GM21367 (cell line): ENCODE data around the gene XXYLT1.
"Not testable (repeated sequence)": the region's sequence is repeated elsewhere in the genome, so short reads cannot be mapped to it uniquely, and the experiment has no call there.

Source experiments
- ATAC-seq: cut with Tn5 transposase; IDR thresholded peaks from one replicate; pipeline ENCODE4 v1.9.1; 2021; ENCODE audit not compliant: unreplicated experiment

The XXYLT1 gene, protein sequence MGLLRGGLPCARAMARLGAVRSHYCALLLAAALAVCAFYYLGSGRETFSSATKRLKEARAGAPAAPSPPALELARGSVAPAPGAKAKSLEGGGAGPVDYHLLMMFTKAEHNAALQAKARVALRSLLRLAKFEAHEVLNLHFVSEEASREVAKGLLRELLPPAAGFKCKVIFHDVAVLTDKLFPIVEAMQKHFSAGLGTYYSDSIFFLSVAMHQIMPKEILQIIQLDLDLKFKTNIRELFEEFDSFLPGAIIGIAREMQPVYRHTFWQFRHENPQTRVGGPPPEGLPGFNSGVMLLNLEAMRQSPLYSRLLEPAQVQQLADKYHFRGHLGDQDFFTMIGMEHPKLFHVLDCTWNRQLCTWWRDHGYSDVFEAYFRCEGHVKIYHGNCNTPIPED

GRCh38 chr3:195270817-195271409 is at the start of gene XXYLT1:
XXYLT1 (minus strand) TSS chr3:195271159; CDS start chr3:195271058, 101 bp downstream.
- peak; percentile 68 for ATAC-seq

- no peak for ATAC-seq
These were observed 48.1 kb upstream of the XXYLT1 start for GRCh38 chr3:195319060-195319459.

- no peak for ATAC-seq
These were observed 41.8 kb upstream of the XXYLT1 start for GRCh38 chr3:195312714-195313113.

DNA sequence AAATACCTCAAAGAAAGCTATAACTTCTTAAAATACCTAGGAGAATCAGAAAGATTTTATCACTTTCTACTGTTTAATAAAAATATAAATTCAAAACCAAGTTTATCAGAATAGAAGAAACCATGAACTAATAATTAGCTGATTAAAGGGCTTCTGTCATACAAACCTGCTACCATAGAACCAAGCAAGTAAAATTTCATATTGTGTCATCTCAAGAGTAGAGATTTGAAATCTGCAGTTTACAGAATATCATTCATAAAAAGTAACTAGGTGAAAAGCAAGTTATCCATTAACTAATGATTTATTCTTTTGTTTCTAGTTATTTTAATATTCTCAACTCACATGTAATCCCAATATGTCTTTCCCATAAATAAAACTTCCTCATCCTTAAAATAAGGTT is 36.8 kb upstream of the XXYLT1 start:
- no peak for ATAC-seq

DNA sequence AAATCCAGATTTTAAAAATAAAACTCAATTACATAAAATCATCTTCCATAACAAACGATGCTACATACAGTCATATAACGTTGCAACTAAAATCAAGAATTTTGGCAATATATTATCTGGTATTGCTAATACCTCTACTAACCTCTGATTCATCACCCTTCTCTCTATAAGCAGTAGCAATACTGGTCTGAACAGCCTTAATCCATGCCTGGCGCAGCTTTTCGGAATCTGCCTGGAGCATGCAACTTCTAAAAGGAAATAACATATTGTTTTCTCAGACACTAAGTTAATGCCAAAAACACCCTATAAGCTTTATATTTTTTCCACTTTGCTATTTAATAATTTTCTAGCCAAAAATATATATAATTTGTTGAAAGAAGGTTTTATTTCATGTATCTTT is 35.4 kb upstream of the XXYLT1 start:
- no peak for ATAC-seq

GRCh38 chr3:195302431-195302830 is 31.5 kb upstream of the XXYLT1 start:
- ATAC-seq: no peak

- no peak for ATAC-seq
These were observed 26.5 kb upstream of the XXYLT1 start for GRCh38 chr3:195297446-195297845.

GRCh38 chr3:195296662-195297061 is 25.7 kb upstream of the XXYLT1 start:
- ATAC-seq: no peak

GRCh38 chr3:195291121-195291520 is 20.2 kb upstream of the XXYLT1 start:
- ATAC-seq: no peak

- not testable (repeated sequence) for ATAC-seq
These were observed 19.7 kb upstream of the XXYLT1 start for GRCh38 chr3:195290643-195291042.

GRCh38 chr3:195286115-195286872 is 15.3 kb upstream of the XXYLT1 start:
- ATAC-seq: no peak

DNA sequence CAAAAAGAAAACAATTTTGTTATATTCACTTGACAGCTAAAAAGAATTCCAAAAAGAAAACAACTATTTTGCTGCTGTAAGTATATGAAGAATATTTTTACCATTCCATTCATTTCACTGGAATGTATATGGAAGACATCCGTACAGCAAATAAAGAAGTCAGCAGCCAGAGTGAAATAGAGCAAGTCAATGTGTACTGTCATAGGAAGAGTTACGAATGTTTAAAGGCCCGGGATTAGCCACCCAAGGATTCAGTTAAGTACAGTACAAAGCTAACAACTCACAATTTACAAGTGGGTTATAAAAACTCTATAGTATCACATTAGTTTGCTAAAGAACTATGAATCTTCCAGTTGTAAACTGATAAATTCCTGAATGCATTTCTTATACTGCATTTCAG is 14.4 kb upstream of the XXYLT1 start:
- ATAC-seq: no peak

- ATAC-seq: no peak
These were observed 13.9 kb upstream of the XXYLT1 start for GRCh38 chr3:195284842-195285241.

- no peak for ATAC-seq
These were observed 12.0 kb upstream of the XXYLT1 start for GRCh38 chr3:195282961-195283360.

DNA sequence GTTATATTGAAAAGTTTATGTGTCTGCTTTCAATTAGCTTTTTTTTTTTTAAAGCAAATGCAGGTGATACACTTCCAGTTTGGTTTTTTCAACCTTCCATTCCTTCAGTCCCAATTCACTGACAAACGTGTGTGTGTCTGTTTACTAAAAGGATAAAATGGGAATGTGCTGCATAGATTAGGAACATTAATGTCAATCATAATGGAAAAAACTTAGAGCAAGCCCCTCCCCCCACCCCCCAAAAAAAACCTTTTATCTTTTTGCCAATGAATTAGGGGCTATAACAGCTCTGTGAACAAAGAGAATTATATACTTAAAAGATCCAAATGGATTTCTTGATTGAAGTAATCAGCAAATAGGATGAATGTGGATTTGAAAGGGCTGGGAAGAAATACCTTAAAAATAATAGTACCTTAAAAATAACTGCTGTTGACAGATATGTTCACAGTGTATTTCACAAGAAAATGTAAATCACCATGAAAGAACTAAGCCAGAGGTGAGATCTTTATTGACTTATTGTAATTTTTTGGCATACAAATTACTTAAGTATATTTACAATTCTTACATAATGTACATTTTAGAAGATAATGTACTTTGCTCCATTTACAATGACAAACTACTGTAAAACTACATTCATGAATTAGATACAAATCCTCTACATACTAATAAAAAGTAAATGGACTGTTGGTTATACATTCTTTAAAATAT is 3.5 kb upstream of the XXYLT1 start:
- no peak for ATAC-seq

GRCh38 chr3:195271410-195272243 is 668 bp upstream of the XXYLT1 start:
- ATAC-seq: peak; percentile 60

GRCh38 chr3:195270079-195270816 is 711 bp downstream of the XXYLT1 start:
- peak; percentile 16 for ATAC-seq

- no peak for ATAC-seq
These were observed 1.4 kb downstream of the XXYLT1 start for GRCh38 chr3:195269375-195270078.
